Measurements from ENCODE around the gene FITM2.
"Not testable (repeated sequence)": the region's sequence is repeated elsewhere in the genome, so short reads cannot be mapped to it uniquely, and the experiment has no call there.

Gene FITM2

DNA sequence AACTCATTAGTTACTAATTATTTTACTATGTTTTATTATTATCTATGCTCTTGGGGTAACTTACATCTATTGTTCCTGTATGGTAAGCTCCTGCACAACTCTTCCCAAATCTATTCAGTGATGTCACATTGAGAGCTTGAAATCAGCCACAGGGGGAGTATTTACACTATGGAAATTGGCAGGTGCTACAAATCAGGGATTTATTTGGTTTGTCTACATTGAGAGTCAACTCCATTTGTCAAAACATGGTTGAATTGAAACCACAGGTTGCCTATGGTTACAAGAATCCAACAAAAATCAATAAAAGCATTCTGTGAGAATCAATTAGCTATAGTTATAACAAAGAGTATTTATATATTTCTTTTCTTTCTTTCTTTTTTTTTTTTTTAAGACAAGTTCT lies 3.9 kb upstream of the FITM2 start:
- H3K9me3 Mint-ChIP-seq: no peaks in the 10 kb centered on the region
- no peak overlapping the region for H3K27ac Mint-ChIP-seq
- no peak overlapping the region for H3K4me3 Mint-ChIP-seq
- H3K36me3 Mint-ChIP-seq (ENCODE audit: low read depth): no peaks in the 10 kb centered on the region
- peaks cover 11% of the 10 kb centered on the region for H3K27me3 Mint-ChIP-seq (ENCODE audit: low read depth)
- peaks cover 11% of the 10 kb centered on the region for H3K4me1 Mint-ChIP-seq (ENCODE audit: low read depth)
- DNase-seq (ENCODE audit: low spot score): no peak

DNA sequence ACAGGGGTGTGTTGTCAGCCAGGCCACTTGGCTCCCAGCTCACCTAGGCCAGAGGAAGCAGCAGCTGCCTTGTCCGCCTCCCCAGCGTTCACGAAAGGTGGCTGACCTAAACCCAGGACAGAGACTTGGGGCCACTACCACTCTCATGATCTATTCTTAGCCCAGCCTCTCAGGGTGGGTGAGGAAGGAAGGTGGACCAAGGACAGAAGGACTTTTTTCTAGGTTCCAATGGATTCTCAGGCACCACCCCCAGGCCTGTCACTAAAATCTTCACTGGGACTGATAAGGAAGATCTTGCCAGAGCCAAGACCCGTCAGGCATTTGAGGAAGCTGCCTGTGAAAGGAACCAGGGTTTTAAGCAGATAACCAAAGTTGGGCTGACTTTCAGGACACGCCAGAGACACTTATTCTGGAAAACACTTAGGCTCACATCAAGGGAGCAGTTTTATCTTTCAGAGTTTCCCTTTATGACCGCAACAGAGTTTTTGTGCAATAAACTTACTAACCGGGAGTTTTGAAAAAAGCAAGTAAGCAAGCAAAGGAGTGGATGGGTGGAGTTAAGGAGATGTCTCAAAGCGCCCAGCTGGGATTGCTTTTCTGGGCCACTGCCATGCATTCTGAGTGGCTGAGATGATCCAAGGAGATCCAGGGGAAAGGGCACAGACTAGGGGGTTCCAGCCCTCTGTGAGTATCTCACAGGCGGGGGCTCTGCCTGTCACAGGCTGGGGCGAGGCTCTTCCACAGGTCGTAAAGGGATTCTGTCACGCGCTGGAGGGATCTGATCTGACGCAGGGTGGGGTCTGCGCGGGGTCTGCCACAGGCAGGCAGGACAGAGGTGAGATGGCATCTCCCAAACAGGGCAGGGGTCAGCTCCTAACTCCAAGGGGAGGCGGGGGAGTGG lies 989 bp downstream of the FITM2 start:
- peak overlapping the region; percentile 91 for H3K4me3 Mint-ChIP-seq
- peaks cover 3% of the 10 kb centered on the region for H3K27me3 Mint-ChIP-seq (ENCODE audit: low read depth)
- DNase-seq (ENCODE audit: low spot score): peak; percentile 6
- peak overlapping the region; percentile 89 for H3K27ac Mint-ChIP-seq
- H3K36me3 Mint-ChIP-seq (ENCODE audit: low read depth): no peaks in the 10 kb centered on the region
- H3K9me3 Mint-ChIP-seq: no peaks in the 10 kb centered on the region
- peaks cover 16% of the 10 kb centered on the region for H3K4me1 Mint-ChIP-seq (ENCODE audit: low read depth)

DNA sequence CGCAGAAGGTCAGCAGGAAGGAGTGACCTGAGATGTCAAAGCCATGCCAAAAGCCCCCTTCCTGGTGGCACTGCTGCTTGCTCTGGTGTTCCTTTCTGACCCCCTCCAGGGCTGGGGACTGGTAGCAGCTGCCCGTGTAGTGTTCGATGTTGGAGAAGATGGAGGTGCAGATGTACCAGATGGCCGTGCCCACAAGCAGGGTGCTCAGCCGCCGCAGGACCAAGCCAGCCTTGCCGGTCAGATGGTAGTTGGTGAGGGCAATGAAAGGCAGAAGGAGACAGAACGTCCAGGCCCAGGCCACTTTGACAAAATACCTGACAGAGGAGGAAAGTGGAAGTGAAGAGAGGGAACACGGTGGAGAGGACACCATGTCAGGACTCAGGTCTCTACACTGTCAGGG lies 4.1 kb downstream of the FITM2 start:
- Mint-ChIP-seq H3K27me3 (ENCODE audit: low read depth) (peaks cover 3% of the 10 kb centered on the region), H3K4me3 (no peak overlapping the region), H3K9me3 (no peaks in the 10 kb centered on the region), H3K4me1 (ENCODE audit: low read depth) (peaks cover 16% of the 10 kb centered on the region), H3K36me3 (ENCODE audit: low read depth) (no peaks in the 10 kb centered on the region), H3K27ac (no peak overlapping the region)
- DNase-seq (ENCODE audit: low spot score): no peak

DNA sequence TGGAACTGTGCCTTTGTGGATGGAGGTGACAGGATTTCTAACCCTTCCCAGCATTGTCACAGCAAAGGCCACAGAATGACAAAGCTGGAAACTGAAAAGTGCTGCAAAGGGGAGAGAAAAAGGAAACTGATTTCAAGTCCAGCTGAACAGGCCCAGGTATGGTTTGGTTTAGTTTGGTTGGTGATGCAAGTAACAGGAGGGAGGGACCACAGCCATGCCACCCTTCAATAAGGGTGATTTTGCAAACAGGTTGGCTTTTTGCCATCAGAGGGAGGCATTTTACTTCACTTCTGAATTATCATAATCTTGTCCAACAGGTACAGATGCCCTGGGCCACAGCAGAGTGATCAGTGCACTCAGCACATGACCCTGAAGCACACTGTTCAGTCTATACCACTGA lies 6.6 kb downstream of the FITM2 start:
- Mint-ChIP-seq H3K27ac (no peak overlapping the region), H3K9me3 (no peaks in the 10 kb centered on the region), H3K36me3 (ENCODE audit: low read depth) (no peaks in the 10 kb centered on the region), H3K4me1 (ENCODE audit: low read depth) (peaks cover 2% of the 10 kb centered on the region), H3K4me3 (no peak overlapping the region), H3K27me3 (ENCODE audit: low read depth) (no peaks in the 10 kb centered on the region)
- DNase-seq (ENCODE audit: low spot score): no peak

DNA sequence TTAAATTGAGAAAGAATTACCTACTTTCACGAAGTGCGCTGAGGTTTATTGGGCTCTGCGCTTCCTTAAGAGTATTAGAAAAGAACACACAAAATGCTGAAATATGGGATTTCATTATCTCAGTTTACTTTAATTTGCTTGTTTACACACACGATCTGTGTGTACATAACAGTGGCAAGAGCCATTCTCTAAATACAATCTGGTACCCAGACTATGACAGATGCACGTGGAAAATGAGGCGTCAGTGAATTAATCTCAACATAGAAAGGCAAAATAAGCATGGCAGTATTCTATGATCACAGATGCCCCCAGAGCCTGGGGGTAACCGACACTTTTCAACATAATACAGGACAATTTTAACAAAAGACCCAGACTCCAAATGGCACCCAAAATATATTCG lies 8.3 kb downstream of the FITM2 start:
- Mint-ChIP-seq H3K4me1 (ENCODE audit: low read depth) (peaks cover 2% of the 10 kb centered on the region), H3K27ac (no peak overlapping the region), H3K36me3 (ENCODE audit: low read depth) (no peaks in the 10 kb centered on the region), H3K4me3 (no peak overlapping the region), H3K27me3 (ENCODE audit: low read depth) (no peaks in the 10 kb centered on the region), H3K9me3 (no peaks in the 10 kb centered on the region)
- no peak for DNase-seq (ENCODE audit: low spot score)

DNA sequence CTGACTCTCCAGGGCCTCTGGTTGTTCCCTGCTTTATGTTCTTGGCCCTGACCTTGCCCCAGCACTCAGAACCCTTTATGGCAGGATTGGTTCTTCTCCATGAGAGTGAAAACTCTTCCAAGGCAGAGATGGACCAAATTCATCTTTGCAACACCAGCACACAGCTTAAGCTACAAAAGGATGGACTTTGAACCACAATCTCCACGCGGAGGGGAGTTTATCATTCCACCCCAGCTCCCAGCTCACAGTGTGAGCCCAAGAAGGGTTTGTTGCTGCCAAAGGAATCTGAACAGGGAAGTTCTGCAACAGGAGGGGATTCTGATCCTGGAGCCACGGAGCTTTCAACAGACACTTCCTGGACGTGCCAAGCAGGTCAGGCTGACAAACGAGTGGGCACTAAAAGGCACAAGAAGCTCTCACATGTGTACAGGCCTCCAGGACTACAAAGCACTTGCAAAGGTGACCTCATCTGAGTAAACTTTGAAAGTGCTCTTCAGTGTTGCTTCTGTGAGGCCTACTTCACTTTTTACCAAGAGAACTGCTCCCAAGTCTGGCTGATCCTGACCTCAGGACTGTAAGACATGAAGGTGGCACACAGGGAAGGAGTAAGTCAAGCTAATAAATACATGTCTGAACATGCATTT lies 8.9 kb downstream of the FITM2 start:
- H3K36me3 Mint-ChIP-seq (ENCODE audit: low read depth): no peaks in the 10 kb centered on the region
- H3K27me3 Mint-ChIP-seq (ENCODE audit: low read depth): no peaks in the 10 kb centered on the region
- no peak for DNase-seq (ENCODE audit: low spot score)
- no peak overlapping the region for H3K27ac Mint-ChIP-seq
- H3K4me1 Mint-ChIP-seq (ENCODE audit: low read depth): peaks cover 2% of the 10 kb centered on the region
- H3K4me3 Mint-ChIP-seq: no peak overlapping the region
- H3K9me3 Mint-ChIP-seq: no peaks in the 10 kb centered on the region

DNA sequence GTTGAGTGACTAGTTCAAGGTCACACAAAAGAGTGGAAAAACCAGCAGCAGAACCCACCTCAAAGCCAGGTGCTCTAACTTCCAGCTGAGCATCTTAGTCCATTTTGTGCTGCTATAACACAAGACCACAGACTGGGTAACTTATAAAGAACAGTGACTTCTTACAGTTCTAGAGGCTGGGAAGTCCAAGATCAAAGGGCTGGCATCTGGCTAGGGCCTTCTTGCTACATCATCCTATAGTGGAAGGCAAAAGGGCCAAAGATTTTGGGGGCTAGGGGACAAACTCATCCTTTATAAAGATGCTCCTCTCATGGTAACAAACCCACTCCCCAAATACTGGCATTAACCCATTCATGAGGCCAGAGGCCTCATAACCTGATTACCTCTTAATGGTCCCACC lies 9.7 kb downstream of the FITM2 start:
- H3K4me1 Mint-ChIP-seq (ENCODE audit: low read depth): peaks cover 2% of the 10 kb centered on the region
- H3K27me3 Mint-ChIP-seq (ENCODE audit: low read depth): no peaks in the 10 kb centered on the region
- H3K4me3 Mint-ChIP-seq: no peak overlapping the region
- H3K36me3 Mint-ChIP-seq (ENCODE audit: low read depth): no peaks in the 10 kb centered on the region
- no peak overlapping the region for H3K27ac Mint-ChIP-seq
- H3K9me3 Mint-ChIP-seq: no peaks in the 10 kb centered on the region
- no peak for DNase-seq (ENCODE audit: low spot score)

DNA sequence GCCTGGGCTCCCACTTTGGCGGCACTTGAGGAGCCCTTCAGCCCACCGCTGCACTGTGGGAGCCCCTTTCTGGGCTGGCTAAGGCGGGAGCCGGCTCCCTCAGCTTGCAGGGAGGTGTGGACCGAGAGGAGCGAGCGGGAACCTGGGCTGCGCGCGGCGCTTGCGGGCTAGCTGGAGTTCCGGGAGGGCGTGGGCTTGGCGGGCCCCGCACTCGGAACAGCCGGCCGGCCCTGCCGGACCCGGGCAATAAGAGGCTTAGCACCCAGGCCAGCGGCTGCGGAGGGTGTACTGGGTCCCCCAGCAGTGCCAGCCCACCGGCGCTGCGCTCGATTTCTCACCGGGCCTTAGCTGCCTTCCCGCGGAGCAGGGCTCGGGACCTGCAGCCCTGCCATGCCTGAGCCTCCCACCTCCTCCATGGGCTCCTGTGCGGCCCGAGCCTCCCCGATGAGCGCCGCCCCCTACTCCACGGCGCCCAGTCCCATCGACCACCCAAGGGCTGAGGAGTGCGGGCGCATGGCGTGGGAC lies 11.9 kb downstream of the FITM2 start:
- not testable (repeated sequence) for DNase-seq (ENCODE audit: low spot score); H3K9me3 Mint-ChIP-seq; H3K36me3 Mint-ChIP-seq (ENCODE audit: low read depth); H3K27me3 Mint-ChIP-seq (ENCODE audit: low read depth); H3K27ac Mint-ChIP-seq; H3K4me1 Mint-ChIP-seq (ENCODE audit: low read depth); H3K4me3 Mint-ChIP-seq

DNA sequence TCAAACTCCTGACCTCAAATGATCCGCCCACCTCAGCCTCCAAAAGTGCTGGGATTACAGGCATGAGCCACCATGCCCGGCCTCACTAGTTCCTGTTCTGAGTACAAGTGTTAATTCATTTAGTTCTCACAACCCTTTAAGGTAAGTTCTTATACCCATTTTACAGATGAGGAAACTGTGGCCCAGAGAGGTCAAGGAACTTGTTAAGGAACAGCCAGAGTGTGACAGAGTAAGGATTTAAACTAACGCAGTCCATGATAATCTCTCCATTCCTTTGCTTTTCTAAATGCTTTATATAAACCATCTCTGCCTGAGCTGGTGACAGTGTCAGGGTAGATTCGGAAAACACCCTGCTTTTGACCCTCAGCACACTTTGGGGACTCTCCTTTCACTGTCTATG lies 13.3 kb downstream of the FITM2 start:
- no peak overlapping the region for H3K4me3 Mint-ChIP-seq
- peaks cover 2% of the 10 kb centered on the region for H3K27me3 Mint-ChIP-seq (ENCODE audit: low read depth)
- no peak overlapping the region for H3K27ac Mint-ChIP-seq
- H3K36me3 Mint-ChIP-seq (ENCODE audit: low read depth): no peaks in the 10 kb centered on the region
- DNase-seq (ENCODE audit: low spot score): no peak
- no peaks in the 10 kb centered on the region for H3K9me3 Mint-ChIP-seq
- no peaks in the 10 kb centered on the region for H3K4me1 Mint-ChIP-seq (ENCODE audit: low read depth)

DNA sequence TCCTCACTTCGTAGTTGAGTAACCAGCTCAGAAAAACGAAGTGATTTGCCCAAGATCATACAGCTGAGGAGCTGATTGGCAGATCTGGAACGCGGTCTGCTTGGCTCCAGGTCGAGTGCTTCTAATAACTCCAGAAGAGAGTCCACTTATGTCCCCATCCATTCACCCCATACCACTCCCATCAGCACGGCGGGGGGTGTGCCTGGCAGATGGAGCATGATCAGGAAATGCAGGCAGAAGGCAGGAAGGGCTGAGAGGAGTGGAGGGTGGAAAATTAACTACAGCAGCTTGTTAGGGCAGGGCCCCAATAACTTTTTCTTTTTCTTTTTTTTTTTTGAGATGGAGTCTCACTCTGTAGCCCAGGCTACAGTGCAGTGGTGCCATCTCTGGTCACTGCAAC lies 15.0 kb downstream of the FITM2 start:
- DNase-seq (ENCODE audit: low spot score): no peak
- H3K27ac Mint-ChIP-seq: no peak overlapping the region
- no peak overlapping the region for H3K4me3 Mint-ChIP-seq
- H3K27me3 Mint-ChIP-seq (ENCODE audit: low read depth): peaks cover 2% of the 10 kb centered on the region
- no peaks in the 10 kb centered on the region for H3K36me3 Mint-ChIP-seq (ENCODE audit: low read depth)
- no peaks in the 10 kb centered on the region for H3K9me3 Mint-ChIP-seq
- no peaks in the 10 kb centered on the region for H3K4me1 Mint-ChIP-seq (ENCODE audit: low read depth)

DNA sequence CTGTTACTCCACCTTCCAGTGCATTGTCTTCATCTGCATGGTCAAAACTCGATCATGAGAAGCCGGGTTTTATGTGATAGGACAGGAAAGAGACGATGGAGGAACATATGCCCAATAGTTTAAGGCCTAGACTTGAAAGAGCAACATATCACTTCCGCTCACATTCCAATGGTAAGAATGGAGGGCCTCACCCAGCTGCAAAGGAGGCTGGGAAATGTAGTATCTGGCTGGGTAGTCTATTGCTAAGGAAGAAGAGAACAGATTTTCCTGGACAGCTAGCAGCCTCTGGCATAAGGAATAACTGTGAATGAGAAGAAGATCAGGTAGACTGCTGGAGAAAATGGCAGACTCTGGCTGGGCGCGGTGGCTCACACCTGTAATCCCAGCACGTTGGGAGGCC lies 19.2 kb downstream of the FITM2 start:
- Mint-ChIP-seq H3K4me3 (no peak overlapping the region), H3K36me3 (ENCODE audit: low read depth) (peaks cover 2% of the 10 kb centered on the region), H3K4me1 (ENCODE audit: low read depth) (no peaks in the 10 kb centered on the region), H3K27ac (no peak overlapping the region), H3K9me3 (peaks cover 4% of the 10 kb centered on the region), H3K27me3 (ENCODE audit: low read depth) (peaks cover 9% of the 10 kb centered on the region)
- no peak for DNase-seq (ENCODE audit: low spot score)

DNA sequence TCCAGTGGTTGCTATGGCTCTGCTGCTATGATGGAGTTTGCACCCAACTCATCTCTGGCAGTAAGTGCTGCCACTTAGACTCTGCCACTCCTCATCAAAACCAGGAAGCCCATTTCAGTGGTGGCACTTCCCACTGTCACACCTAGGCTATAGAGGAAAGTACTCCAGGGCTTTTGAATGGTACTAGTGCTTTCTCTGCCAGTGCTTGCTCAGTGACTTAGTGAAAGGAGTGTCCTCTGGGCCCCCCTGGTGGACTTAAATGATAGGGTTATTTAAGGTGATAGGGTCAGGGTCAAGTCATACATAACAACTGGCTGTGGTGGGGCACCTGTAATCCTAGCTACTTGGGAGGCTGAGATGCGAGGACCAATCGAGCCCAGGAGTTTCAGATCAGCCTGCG lies 22.8 kb downstream of the FITM2 start:
- no peak overlapping the region for H3K4me3 Mint-ChIP-seq
- H3K27me3 Mint-ChIP-seq (ENCODE audit: low read depth): peaks cover 8% of the 10 kb centered on the region
- no peak overlapping the region for H3K27ac Mint-ChIP-seq
- H3K36me3 Mint-ChIP-seq (ENCODE audit: low read depth): peaks cover 2% of the 10 kb centered on the region
- DNase-seq (ENCODE audit: low spot score): no peak
- no peaks in the 10 kb centered on the region for H3K4me1 Mint-ChIP-seq (ENCODE audit: low read depth)
- H3K9me3 Mint-ChIP-seq: peaks cover 4% of the 10 kb centered on the region

DNA sequence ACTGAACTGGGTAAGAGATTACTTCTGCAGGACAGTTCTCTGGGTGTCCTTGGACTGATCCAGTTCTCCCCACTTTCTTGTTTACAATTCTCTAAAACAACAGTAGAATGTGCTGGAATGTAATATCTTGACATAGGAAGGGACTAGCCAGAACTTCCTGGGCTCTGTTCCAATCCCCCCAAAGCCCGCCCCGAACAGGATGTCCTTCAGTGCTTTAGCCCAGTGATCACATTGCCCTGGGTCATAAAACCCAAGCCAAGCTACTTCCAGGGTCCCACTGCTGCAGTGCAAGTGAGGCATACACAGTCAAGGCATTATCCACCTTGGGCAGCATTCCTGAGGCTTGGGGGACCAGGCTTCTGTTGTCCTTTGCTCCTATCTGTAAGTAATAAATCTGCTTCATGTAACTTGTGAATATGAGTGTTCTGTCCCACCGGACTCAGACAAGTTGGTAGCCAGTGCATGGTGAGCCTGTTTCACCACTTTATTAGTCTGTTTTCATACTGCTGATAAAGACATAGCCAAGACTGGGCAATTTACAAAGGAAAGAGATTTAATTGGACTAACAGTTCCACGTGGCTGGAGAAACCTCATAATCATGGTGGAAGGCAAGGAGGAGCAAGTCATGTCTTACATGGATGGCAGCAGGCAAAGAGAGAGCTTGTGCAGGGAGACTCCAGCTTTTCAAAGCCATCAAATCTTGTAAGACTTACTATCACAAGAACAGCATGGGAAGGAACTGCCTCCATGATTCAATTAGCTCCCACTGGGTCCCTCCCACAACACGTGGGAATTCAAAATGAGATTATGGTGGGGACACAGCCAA lies 23.5 kb downstream of the FITM2 start:
- no peaks in the 10 kb centered on the region for H3K4me1 Mint-ChIP-seq (ENCODE audit: low read depth)
- no peak overlapping the region for H3K27ac Mint-ChIP-seq

DNA sequence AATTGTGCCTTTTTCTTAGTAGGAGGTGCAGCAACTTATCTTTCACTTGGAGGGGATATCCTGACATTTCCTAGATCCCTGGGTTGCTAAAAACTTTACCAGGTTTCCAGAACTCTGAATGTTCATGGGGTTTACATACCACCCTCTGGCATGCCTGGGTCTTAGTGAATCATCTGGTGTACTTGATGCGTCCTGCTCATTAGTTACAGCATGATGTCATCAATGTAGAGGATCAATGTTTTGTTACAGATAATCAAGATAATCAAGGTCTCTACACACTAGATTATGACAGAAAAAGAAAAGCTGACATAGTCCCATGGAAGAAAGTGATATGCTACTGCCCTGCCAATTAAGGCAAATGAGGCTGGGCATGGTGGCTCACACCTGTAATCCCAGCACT lies 27.0 kb downstream of the FITM2 start:
- peaks cover 8% of the 10 kb centered on the region for H3K27me3 Mint-ChIP-seq (ENCODE audit: low read depth)
- no peaks in the 10 kb centered on the region for H3K4me1 Mint-ChIP-seq (ENCODE audit: low read depth)
- DNase-seq (ENCODE audit: low spot score): no peak
- H3K27ac Mint-ChIP-seq: no peak overlapping the region
- no peak overlapping the region for H3K4me3 Mint-ChIP-seq
- H3K9me3 Mint-ChIP-seq: peaks cover 4% of the 10 kb centered on the region
- peaks cover 2% of the 10 kb centered on the region for H3K36me3 Mint-ChIP-seq (ENCODE audit: low read depth)

More for the DNA sequence above, 23.5 kb downstream of the FITM2 start:
- Mint-ChIP-seq H3K36me3 (ENCODE audit: low read depth) (peaks cover 2% of the 10 kb centered on the region), H3K27me3 (ENCODE audit: low read depth) (peaks cover 8% of the 10 kb centered on the region), H3K9me3 (peaks cover 4% of the 10 kb centered on the region), H3K4me3 (no peak overlapping the region)
- no peak for DNase-seq (ENCODE audit: low spot score)

Measured in T-helper 2 cell treated with Interferon-gamma antibody and Interleukin-4, amounts not matched to agents 5 μg/mL and 100 μg/mL, for 36 hours (primary cell).